Measurements from ENCODE around the gene GNA12.

DNA sequence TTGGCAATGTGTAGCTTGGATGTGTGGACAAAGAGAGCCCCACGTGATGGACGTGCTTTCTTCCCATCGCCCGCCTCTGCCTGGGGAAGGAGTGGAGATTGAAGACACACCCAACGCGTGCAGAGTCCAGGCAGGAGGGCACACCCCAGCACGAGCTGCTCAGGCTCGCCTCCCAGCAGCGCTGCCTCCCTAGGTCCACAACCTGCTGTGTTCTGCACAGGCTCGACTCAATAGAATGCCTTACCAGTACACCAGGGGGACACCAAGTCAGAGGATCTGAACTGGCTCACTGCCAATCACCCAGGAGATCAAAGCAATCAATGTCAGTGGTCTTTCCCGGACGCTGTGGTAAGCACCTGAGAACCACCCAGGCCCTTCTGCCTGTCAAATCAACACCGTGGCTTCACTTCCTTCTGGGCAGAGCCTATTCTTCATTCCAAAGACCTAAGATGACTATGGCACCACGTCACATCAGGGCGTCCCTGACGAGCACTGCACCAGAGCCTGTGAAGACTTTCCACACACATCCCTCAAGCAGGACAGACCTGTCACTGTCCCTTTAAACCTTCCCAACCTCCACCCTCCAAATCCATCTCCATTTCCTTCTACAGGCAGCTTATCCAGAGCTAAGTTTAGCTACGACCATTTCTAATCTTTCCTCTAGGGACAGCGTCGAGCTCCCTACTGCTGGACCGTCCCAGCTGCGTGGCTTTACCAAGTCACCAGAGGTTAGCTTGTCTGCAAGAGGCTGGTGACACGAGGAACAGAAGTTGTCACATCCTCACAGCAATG is 83.8 kb downstream of the GNA12 start:
- TF ChIP-seq EZH2 (IDR thresholded peaks at IDR 0.05), result no peak
- TF ChIP-seq POLR2AphosphoS5 (IDR thresholded peaks at IDR 0.05; ENCODE audit: borderline replicate concordance, low read depth, low read length), result no peak
- no peak for TF ChIP-seq FOXP2 (optimal IDR thresholded peaks at IDR 0.05; ENCODE audit: control extremely low read depth, extremely low read length, insufficient read depth)

Measured in SK-N-MC (cell line).